GM18873 (cell line): Measurements from ENCODE around the gene RAB1B.
"Not testable (repeated sequence)": the region's sequence is repeated elsewhere in the genome, so short reads cannot be mapped to it uniquely, and the experiment has no call there.

Experiments
- ATAC-seq: cut with Tn5 transposase; IDR thresholded peaks from one replicate; pipeline ENCODE4 v1.9.1; 2021; ENCODE audit warnings: mild to moderate bottlenecking, moderate library complexity, moderate number of reproducible peaks; ENCODE audit not compliant: unreplicated experiment, low FRiP score

Gene RAB1B

GRCh38 chr11:66317322-66317722 lies 48.9 kb downstream of the RAB1B start:
- ATAC-seq, result no peak

GRCh38 chr11:66317723-66318599 lies 49.5 kb downstream of the RAB1B start:
- no peak for ATAC-seq

GRCh38 chr11:66318600-66318970 lies 50.1 kb downstream of the RAB1B start:
- ATAC-seq, result no peak

GRCh38 chr11:66320289-66320688 lies 51.9 kb downstream of the RAB1B start:
- not testable (repeated sequence) for ATAC-seq

- ATAC-seq, result not testable (repeated sequence)
These were observed 52.3 kb downstream of the RAB1B start for GRCh38 chr11:66320748-66321147.

- no peak for ATAC-seq
These were observed 53.2 kb downstream of the RAB1B start for GRCh38 chr11:66321606-66322005.

GRCh38 chr11:66322732-66323427 lies 54.4 kb downstream of the RAB1B start:
- no peak for ATAC-seq

- no peak for ATAC-seq
These were observed 55.2 kb downstream of the RAB1B start for GRCh38 chr11:66323684-66324083.

- ATAC-seq, result no peak
These were observed 56.2 kb downstream of the RAB1B start for GRCh38 chr11:66324664-66325063.

- ATAC-seq, result no peak
These were observed 56.8 kb downstream of the RAB1B start for GRCh38 chr11:66325263-66325671.

GRCh38 chr11:66326261-66327111 lies 58.0 kb downstream of the RAB1B start:
- ATAC-seq, result no peak
